Heart right ventricle (tissue), 16 donors: ENCODE measurements around the gene RTP1. TPM values are rescaled to one million over a fixed set of nuclear protein-coding genes. Genes with fewer than 3 reads are reported as not detected.

ENCODE experiments used
- ATAC-seq, 8 donors: fragments of 200-7000 bp; cut with Tn5 transposase; one replicate each; pipeline ENCODE4 v1.9.1; 2020; ENCODE audit warnings: mild to moderate bottlenecking in 8 of 8, moderate library complexity in 8 of 8, moderate number of reproducible peaks in 1 of 8
- DNase-seq, 2 donors: peaks; one replicate each; pipeline ENCODE4 v3.0.0-alpha.2; 2020
- H3K27ac ChIP-seq, 10 donors: fragments of 200-600 bp; sonication (generic) in 2 of 10; one replicate each; pipeline versions ENCODE4 v1.5.0 to v1.8.0; 2020 to 2022; ENCODE audit warnings: mild to moderate bottlenecking in 3 of 10
- H3K27me3 ChIP-seq, 7 donors: fragments of 200-600 bp; one replicate each; pipeline ENCODE4 v1.8.0; 2021 to 2022; ENCODE audit warnings: mild to moderate bottlenecking in 2 of 7
- H3K36me3 ChIP-seq, 9 donors: fragments of 200-600 bp; sonication (generic) in 1 of 9; one replicate each; pipeline versions ENCODE4 v1.5.0 to v1.8.0; 2020 to 2022; ENCODE audit warnings: mild to moderate bottlenecking in 2 of 9
- H3K4me1 ChIP-seq, 9 donors: fragments of 200-600 bp; sonication (generic) in 1 of 9; one replicate each; pipeline versions ENCODE4 v1.5.0 to v1.8.0; 2020 to 2022; ENCODE audit warnings: mild to moderate bottlenecking in 4 of 9
- H3K4me3 ChIP-seq, 10 donors: fragments of 200-600 bp; sonication (generic) in 2 of 10; one replicate each; pipeline versions ENCODE4 v1.5.0 to v1.8.0; 2020 to 2022; ENCODE audit warnings: mild to moderate bottlenecking in 7 of 10, moderate library complexity in 2 of 10
- H3K9me3 ChIP-seq, 11 donors: fragments of 200-600 bp in 10 of 11; sonication (generic) in 2 of 11; one replicate each; pipeline versions ENCODE4 v1.5.0 to v1.8.0; 2013 to 2022; ENCODE audit warnings: mild to moderate bottlenecking in 2 of 11, control low read depth in 1 of 11, moderate library complexity in 1 of 11
- CTCF ChIP-seq, 9 donors: fragments of 200-600 bp; sonication (generic) in 2 of 9; IDR thresholded peaks; one replicate each; pipeline versions ENCODE4 v1.5.0 to v1.8.0; 2021 to 2022; ENCODE audit warnings: antibody characterized with exemption in 9 of 9, mild to moderate bottlenecking in 5 of 9, moderate library complexity in 1 of 9
- WGBS, 2 donors: extraction: QIAGEN DNeasy Blood & Tissue Kit; methylation state at CpG; one replicate each; pipeline ENCODE4 v1.1.7; 2013; ENCODE audit warnings: inconsistent platforms in 1 of 2; 5-methylcytosine and 5-hydroxymethylcytosine counted together
- intact Hi-C, 10 donors: fragments of 100-400 bp; cut with DNase I; formaldehyde crosslinking; loops; one replicate each; pipeline versions ENCODE4 v1.11.1 to v1.14.2; 2022
- polyA plus RNA-seq, 2 donors: library from polyadenylated mRNA; stranded (reverse); fragments of 200-250 nt; gene quantifications; one replicate each; pipeline ENCODE4 v1.2.3, GENCODE V29; 2013
- total RNA-seq, 10 donors: library from RNA; stranded (reverse); fragmentation: NEBNext Ultra II Directional in 3 of 10; extraction: Animal tissue kit (Norgen Biotek cat#: 25700) in 3 of 10; gene quantifications; one replicate each; pipeline versions ENCODE4 v1.2.1 to v1.2.4, GENCODE V29; 2021 to 2023
- donor health status: Arrhythmogenic right ventricular cardiomyopathy.
- donor health status: ischemic (EF 13 %, LVEDD 7.1; RV severe dilation, severe dysfunction).
- donor health status: healthy with polysubstance abuse.
- donor health status: DM: no; HTN: yes; CAD: no.
- donor health status: DM: no; HTN: no; CAD: no.
- donor health status: ischemic (EF 25% LVEDD 6.9; RV normal size, moderate dysfunction).
- donor health status: ischemic (EF 25% LVEDD 5.7; RV mildly dilated, moderate dysfunction).
- donor health status: healthy.
- donor health status: DM: yes; HTN: yes; CAD: no.
- donor health status: Ischemic cardiomyopathy.
- donor health status: ischemic (EF 35%, LVEDD 5.7; RV mildly dilated, moderate dysfunction).
- donor health status: nonischemic (EF 11% LVEDD 7.7; RV severe dilation, severe dysfunction).
- donor health status: DM: yes; HTN: yes; CAD: no.
- donor health status: PGD.
- donor health status: ischemic (EF 29% LVEDD 5.4; RV normal size, mild dysfunction).
- donor health status: nonischemic (EF 23%, LVEDD 6.1; RV moderate dilation, normal function).

Gene RTP1
- total and polyA plus RNA-seq, 12 donors, result 0.11 TPM; not detected in 11

- Histone ChIP-seq H3K36me3 (no peaks in the 10 kb centered on the region), H3K27ac (peak overlapping the region in 3 of 10 donors; percentile 4 to 53 (median 28)), H3K4me1 (peaks cover 5 to 41% (median 27%) of the 10 kb centered on the region in 9 donors), H3K9me3 (no peaks in the 10 kb centered on the region), H3K27me3 (no peaks in the 10 kb centered on the region), H3K4me3 (no peak overlapping the region)
- DNase-seq, result no peak
- intact Hi-C loops, result no loop called here
- TF ChIP-seq CTCF (IDR thresholded peaks at IDR 0.05), result no peak
- peak in 6 of 8 donors; percentile 17 to 52 (median 47) for ATAC-seq
These were observed 10.3 kb downstream of the RTP1 start for GRCh38 chr3:187207624-187208023.

DNA sequence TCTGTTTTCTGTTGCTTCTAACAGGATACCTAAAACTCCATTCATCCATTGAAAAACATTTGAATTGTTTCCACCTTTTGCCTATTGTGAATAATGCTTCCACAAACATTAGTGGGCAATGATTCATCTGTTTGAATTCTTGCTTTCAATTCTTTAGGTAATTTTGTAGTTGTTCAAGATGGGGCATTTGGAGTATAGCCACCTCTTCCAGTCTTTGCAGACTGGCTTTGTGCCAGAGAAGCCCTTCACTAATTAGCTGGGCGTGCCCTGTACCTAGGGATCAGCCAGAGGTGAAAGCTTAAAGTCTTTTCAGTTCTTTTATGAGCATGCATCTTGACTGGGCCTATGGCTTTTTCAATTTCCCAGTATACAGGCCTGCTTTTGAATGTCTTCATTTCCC, 10.9 kb downstream of the RTP1 start:
- intact Hi-C loops, result no loop called here
- H3K4me1 ChIP-seq, result peaks cover 5 to 45% (median 27%) of the 10 kb centered on the region in 9 donors
- H3K4me3 ChIP-seq, result no peak overlapping the region
- no peaks in the 10 kb centered on the region for H3K9me3 ChIP-seq
- whole genome bisulfite sequencing, 2 donors, result 79 to 82% methylated on average over 1 of the region's 1 CpG
- ATAC-seq (no peak), DNase-seq (no peak)
- no peak for TF ChIP-seq CTCF (IDR thresholded peaks at IDR 0.05)
- no peaks in the 10 kb centered on the region for H3K36me3 ChIP-seq
- no peaks in the 10 kb centered on the region for H3K27me3 ChIP-seq
- peak overlapping the region in 3 of 10 donors; percentile 4 to 53 (median 28) for H3K27ac ChIP-seq

DNA sequence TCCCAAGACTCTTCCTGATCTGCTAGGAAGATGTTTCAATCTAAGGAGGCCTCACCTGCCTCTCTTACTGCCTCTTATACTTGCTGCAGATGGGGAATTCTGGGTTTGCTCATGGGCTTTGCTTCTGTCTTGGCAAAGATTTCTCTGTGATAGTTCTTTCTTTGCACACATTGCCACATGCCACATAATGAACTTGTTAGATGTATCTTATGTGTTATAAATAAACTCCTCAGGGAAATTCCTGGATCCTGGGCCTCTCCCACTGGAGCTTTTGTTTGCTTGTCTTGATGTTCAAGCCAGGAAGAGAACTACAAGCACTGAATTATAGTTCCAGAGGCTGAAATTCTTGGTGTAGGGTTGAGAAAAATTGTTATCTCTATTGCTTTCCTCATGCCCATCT, 12.2 kb downstream of the RTP1 start:
- intact Hi-C loops, result no loop called here

GRCh38 chr3:187210091-187210490, 12.8 kb downstream of the RTP1 start:
- no peaks in the 10 kb centered on the region for H3K36me3 ChIP-seq
- ATAC-seq (no peak), DNase-seq (no peak)
- 61 to 65% methylated on average over 1 of the region's 1 CpG for WGBS, 2 donors
- no peaks in the 10 kb centered on the region for H3K27me3 ChIP-seq
- H3K27ac ChIP-seq, result peak overlapping the region in 4 of 10 donors; percentile 25 to 53 (median 30)
- H3K4me1 ChIP-seq, result peaks cover 5 to 45% (median 27%) of the 10 kb centered on the region in 9 donors
- H3K9me3 ChIP-seq, result no peaks in the 10 kb centered on the region
- no peak for TF ChIP-seq CTCF (IDR thresholded peaks at IDR 0.05)
- intact Hi-C loops, result loop anchor here in 1 of 10 donors (10.0 kb wide), 1 partner anchor 505 kb away; no protein-coding TSS in a partner anchor
- H3K4me3 ChIP-seq, result no peak overlapping the region

More for the DNA sequence above, 12.2 kb downstream of the RTP1 start:
- Histone ChIP-seq H3K9me3 (no peaks in the 10 kb centered on the region), H3K4me1 (peaks cover 5 to 45% (median 27%) of the 10 kb centered on the region in 9 donors), H3K4me3 (no peak overlapping the region), H3K27me3 (no peaks in the 10 kb centered on the region), H3K36me3 (no peaks in the 10 kb centered on the region), H3K27ac (peak overlapping the region in 3 of 10 donors; percentile 25 to 53 (median 34))
- ATAC-seq, result no peak
- no peak for DNase-seq
- TF ChIP-seq CTCF (IDR thresholded peaks at IDR 0.05), result no peak
